DMS 273 (cell line): Measurements from ENCODE around the gene MTUS2.
"Not testable (repeated sequence)": the region's sequence is repeated elsewhere in the genome, so short reads cannot be mapped to it uniquely, and the experiment has no call there.

Source experiments
- DNase-seq: peaks from one replicate; lab custom pipeline; 2025; ENCODE audit not compliant: unreplicated experiment; lab: John Stamatoyannopoulos, UW

MTUS2 gene

GRCh38 chr13:29156136-29156535 lies 336.0 kb downstream of the MTUS2 start:
- DNase-seq: no peak

GRCh38 chr13:29159871-29160270 lies 339.7 kb downstream of the MTUS2 start:
- DNase-seq: no peak

DNA sequence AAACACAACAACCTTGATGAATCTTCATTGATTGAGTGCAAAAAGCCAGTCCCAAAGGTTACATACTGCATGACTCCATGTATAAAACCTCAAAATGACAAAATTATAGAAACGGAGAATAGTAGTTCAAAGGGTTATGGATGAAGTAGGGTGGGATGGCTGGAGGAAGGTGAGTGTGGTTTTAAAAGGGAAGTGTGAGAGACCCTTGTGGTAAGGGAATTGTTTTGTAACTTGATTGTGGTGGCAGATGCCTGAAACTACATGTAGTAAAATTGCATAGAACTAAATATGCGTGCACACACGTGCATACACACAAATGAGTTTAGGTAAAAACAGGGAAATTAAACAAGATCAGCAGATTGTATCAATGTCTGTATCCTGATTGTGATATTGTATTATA lies 340.7 kb downstream of the MTUS2 start:
- DNase-seq: no peak

GRCh38 chr13:29161676-29162075 lies 341.5 kb downstream of the MTUS2 start:
- peak; percentile 24 for DNase-seq

GRCh38 chr13:29162638-29163235 lies 342.6 kb downstream of the MTUS2 start:
- no peak for DNase-seq

DNA sequence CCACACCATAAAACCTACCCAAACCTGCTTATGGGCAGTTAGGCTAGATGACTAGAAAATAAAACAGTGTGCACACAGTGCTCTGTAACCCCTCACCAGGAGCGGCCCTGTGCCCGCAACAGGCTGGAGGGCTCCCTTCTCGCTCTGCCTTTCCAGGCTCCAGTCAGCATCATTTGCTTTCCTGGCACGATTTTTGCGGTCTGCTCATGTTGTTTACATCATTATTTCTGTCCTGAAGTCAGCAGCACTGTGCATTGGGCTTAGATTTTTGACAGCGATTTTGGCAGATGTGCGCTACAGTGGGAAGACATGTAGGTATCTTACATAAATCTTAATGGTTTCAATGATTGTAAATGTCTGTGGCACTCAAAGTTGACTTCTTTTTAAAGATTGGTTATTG lies 344.0 kb downstream of the MTUS2 start:
- no peak for DNase-seq

DNA sequence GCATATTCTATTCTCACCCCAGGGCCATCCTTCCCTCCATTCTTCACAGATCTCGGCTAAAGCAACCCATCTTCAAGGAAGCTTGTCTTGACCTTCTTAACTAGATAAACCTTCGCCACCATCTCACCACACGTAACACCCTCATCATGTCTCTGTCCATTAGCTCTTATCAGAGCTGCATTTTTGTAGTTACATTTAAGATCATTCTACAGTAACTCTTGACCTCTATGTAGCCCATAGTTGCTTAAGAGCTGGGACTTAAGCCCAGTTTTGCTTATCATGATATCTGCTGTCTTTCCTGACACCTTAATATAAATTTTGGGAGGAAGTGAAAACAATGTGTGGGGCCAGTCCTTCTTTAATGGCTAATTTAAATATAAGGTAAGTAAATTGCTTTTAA lies 345.1 kb downstream of the MTUS2 start:
- no peak for DNase-seq

- no peak for DNase-seq
Measured at GRCh38 chr13:29165840-29166239, 345.7 kb downstream of the MTUS2 start.

- peak; percentile 86 for DNase-seq
Measured at GRCh38 chr13:29170436-29171082, 350.4 kb downstream of the MTUS2 start.

DNA sequence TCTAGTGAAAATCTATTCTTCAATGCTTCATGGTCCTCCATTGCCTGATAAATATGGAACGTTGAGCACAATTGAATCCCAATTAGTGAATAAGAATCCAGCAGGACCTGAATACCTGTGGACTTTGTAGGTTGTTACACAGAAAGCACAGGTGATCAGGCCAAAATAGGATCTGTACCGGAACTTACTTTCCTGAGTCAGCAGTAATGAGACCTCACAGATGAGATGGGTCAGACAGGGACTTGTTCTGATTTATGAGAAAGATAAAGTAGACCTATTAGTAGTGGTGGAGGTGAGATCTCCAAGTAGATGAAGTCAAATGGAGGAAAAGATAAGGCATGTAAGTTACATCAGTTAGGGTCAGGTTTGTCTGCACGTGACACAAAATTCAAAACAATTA lies 351.1 kb downstream of the MTUS2 start:
- DNase-seq: no peak

- DNase-seq: no peak
Measured at GRCh38 chr13:29174093-29174492, 354.0 kb downstream of the MTUS2 start.

DNA sequence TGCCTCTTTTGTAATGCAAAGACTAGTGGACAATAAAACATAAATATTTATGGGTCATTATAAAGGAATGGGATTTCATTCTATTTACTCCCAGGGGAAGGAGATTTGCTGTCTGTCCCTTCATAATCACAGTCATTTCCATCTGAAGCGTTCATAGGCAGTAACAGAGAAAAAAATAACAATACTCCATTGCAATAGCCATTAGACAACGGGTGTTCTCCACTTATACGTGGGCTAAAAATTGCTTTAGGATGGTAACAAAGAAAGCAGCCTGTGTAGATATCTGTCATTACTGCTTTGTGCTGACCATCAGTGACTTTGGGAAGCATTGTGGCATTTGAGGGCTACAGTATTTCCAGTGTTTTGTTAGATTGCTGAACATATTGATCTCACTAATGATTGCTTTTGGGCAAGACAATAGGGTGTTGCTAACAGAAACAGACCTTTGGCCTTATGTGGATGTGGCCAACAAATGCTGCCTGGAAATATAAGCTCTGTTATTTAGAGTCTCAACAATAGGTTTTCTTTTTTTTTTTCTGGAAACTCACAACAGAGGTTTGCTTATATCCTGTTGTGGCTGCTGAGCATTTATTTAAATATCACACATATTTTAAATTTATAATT lies 355.2 kb downstream of the MTUS2 start:
- no peak for DNase-seq

DNA sequence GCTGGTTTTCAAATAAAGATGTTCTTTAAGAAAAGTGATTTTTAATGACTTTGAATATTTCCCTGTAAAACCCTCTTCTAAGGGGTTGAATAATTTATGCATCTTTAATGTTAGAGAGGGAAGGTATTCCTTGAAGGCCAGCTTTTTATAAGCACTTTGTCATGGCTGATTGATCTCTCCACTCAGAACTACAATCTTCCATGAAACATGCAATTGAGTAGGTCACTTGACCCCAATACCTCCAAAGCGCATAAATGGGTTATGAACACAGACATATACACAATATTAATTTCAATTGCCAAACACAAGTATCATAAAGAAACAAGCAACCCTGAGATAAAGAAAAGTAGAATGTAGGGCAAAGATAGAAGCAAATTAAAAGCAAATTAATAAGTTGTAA lies 359.9 kb downstream of the MTUS2 start:
- no peak for DNase-seq

GRCh38 chr13:29182216-29182615 lies 362.1 kb downstream of the MTUS2 start:
- no peak for DNase-seq

GRCh38 chr13:29185926-29186325 lies 365.8 kb downstream of the MTUS2 start:
- DNase-seq: no peak

- no peak for DNase-seq
Measured at GRCh38 chr13:29187584-29187983, 367.4 kb downstream of the MTUS2 start.

DNA sequence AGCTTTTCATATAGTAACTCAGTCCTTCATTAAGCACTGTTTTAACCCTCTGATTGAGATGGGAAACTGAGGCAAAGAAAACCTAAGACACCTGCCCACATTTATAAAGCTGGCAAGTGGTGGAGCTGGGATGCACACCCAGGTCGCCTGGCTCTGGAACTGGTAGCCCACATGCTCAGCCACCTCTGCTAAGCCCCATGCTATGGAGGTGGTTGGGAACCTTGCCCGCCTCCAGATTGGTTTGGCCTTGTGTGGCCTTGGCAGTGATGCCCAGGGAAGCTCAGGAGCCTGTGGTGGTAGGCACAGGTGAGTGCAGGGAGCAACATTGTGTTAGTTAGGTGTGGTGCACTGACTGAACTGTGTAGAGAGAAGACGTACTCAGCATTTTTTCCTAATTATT lies 370.2 kb downstream of the MTUS2 start:
- no peak for DNase-seq

GRCh38 chr13:29193083-29193482 lies 372.9 kb downstream of the MTUS2 start:
- DNase-seq: no peak

- DNase-seq: peak; percentile 4
Measured at GRCh38 chr13:29195456-29195855, 375.3 kb downstream of the MTUS2 start.

DNA sequence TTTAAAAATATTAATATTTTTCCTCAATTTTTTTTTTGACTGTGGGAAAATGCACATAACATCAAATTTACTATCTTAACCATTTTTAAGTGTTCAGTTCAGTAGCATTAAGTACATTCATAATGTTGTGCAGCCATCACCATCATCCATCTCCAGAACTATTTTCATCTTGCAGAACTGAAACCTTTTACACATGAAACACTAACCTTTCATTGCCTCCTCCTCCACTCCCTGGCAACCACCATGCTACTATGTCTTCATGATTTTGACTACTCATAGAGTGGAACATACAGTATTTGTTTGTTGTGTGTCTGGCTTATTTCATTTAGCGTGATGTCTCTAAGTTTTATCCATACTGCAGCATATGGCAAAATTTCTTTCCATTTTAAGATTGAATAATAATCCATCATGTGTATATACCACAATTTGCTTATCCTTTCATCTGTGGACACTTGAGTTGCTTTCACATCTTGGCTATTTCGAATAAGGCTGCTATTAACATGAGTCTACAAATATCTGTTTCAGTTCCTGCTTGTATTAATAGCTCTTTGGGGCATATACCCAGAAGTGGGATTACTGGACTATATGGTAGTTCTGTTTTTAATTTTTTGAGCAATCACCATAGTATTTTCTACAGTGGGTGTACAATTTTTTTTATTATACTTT lies 376.4 kb downstream of the MTUS2 start:
- no peak for DNase-seq

- not testable (repeated sequence) for DNase-seq
Measured at GRCh38 chr13:29202753-29203152, 382.6 kb downstream of the MTUS2 start.

DNA sequence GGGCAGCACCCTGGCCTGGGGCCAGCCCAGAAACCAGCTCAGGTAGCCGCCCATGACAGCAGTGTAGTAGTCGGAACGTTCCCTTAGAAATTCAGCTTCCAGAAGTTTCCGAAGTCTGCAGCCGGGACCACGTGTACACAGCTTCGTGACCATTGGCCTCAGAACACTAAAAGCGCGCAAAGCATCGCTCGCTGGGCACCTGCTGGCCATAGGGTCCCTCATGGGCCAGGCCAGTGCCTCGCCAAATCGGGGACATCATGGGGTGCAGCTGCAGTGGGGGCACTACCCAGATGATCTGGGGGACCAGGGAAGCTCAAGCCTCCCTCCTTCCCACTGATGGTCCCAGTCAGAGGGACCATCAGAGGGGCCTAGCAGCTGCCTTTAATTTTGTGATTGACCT lies 384.5 kb downstream of the MTUS2 start:
- DNase-seq: no peak
